K562 (cell line): ENCODE results near the gene MSN. TPM values are rescaled to one million over a fixed set of nuclear protein-coding genes. Genes with fewer than 3 reads are reported as not detected.
"Not testable (repeated sequence)": the region's sequence is repeated elsewhere in the genome, so short reads cannot be mapped to it uniquely, and the experiment has no call there.

ENCODE experiments used
- ATAC-seq: fragments of 200-7000 bp; cut with Tn5 transposase; 3 replicates; pipeline ENCODE4 v1.9.1; 2020; ENCODE audit warnings: moderate library complexity
- BruUV-seq: library from RNA; stranded (reverse); fragments of 400-500 nt; replicated peaks from 2 replicates; lab custom pipeline; 2021; lab: Mats Ljungman, UMichigan
- CTCF ChIA-PET: fragments of 300-600 bp; formaldehyde crosslinking; extraction: SDS; loops from one replicate; lab custom pipeline; 2021; ENCODE audit warnings: low intra/inter-chr PET ratio; lab: Yijun Ruan, JAX
- POLR2A ChIA-PET: fragments of 300-600, 350-650 bp; sonication (Branson Sonifier 250); formaldehyde crosslinking; extraction: SDS; loops from one replicate; lab custom pipeline; 2021; ENCODE audit warnings: antibody characterized with exemption, inconsistent platforms; lab: Yijun Ruan, JAX
- DNase-seq, 4 experiments: peaks; one replicate each; pipeline versions ENCODE4 v3.0.0 to v3.0.0-alpha.2; 2011 to 2018; ENCODE audit warnings: low spot score in 3 of 4, mixed read lengths in 3 of 4; ENCODE audit errors: extremely low read depth in 1 of 4
- FAIRE-seq: peaks from 2 replicates; lab custom pipeline; 2011; peaks lifted over from hg19 to GRCh38; lab: Jason Lieb, UNC
- H2AFZ ChIP-seq: 2 replicates; pipeline ENCODE4 v1.6.0; 2011; ENCODE audit warnings: low read depth, low read length, control low read depth, inconsistent platforms
- H3K27ac ChIP-seq: fragments of 200-600 bp; 3 replicates; pipeline ENCODE4 v1.8.0; 2011; ENCODE audit warnings: low read depth, mild to moderate bottlenecking, control low read depth, inconsistent platforms, low read length, moderate library complexity, mixed read lengths; ENCODE audit errors: extremely low read depth
- H3K27me3 ChIP-seq, 2 experiments: fragments of 300-600 bp in 1 of 2; 2 replicates in 1 of 2; 3 replicates in 1 of 2; pipeline versions ENCODE4 v1.6.0 to v1.8.0; 2011; ENCODE audit warnings: inconsistent platforms in 2 of 2, low read length in 2 of 2, mild to moderate bottlenecking in 1 of 2, mixed read lengths in 1 of 2, moderate library complexity in 1 of 2; ENCODE audit not compliant: control insufficient read depth in 2 of 2, insufficient read depth in 2 of 2
- H3K36me3 ChIP-seq: fragments of 300-600 bp; 3 replicates; pipeline ENCODE4 v1.8.0; 2011; ENCODE audit warnings: mild to moderate bottlenecking, low read length, inconsistent platforms; ENCODE audit not compliant: control insufficient read depth, insufficient read depth
- H3K4me1 ChIP-seq, 2 experiments: fragments of 200-600 bp in 1 of 2; replicated peaks in 1 of 2; 2 replicates in 1 of 2; 3 replicates in 1 of 2; pipeline versions ENCODE4 v1.5.1 to v1.8.0; 2011; ENCODE audit warnings: inconsistent platforms in 2 of 2, low read length in 2 of 2, mild to moderate bottlenecking in 1 of 2, mixed read lengths in 1 of 2, moderate library complexity in 1 of 2; ENCODE audit not compliant: control insufficient read depth in 2 of 2, insufficient read depth in 2 of 2
- H3K4me2 ChIP-seq: 2 replicates; pipeline ENCODE4 v1.6.1; 2011; ENCODE audit warnings: low read length, control low read depth, inconsistent platforms, mixed read lengths; ENCODE audit not compliant: insufficient read depth
- H3K4me3 ChIP-seq: fragments of 200-600 bp; sonication (generic), shearing (Covaris generic); 2 replicates; pipeline ENCODE4 v1.5.1; 2016; ENCODE audit warnings: control low read depth, inconsistent platforms
- H3K79me2 ChIP-seq: fragments of 200-600 bp; 3 replicates; pipeline ENCODE4 v1.8.0; 2011; ENCODE audit warnings: low read length, inconsistent platforms; ENCODE audit not compliant: control insufficient read depth, insufficient read depth
- H3K9ac ChIP-seq, 2 experiments: 2 replicates each; pipeline versions ENCODE4 v1.6.0 to v1.6.1; 2011; ENCODE audit warnings: low read depth in 2 of 2, low read length in 2 of 2, control low read depth in 1 of 2, inconsistent platforms in 1 of 2, mild to moderate bottlenecking in 1 of 2, mixed read lengths in 1 of 2; ENCODE audit not compliant: insufficient read depth in 1 of 2
- H3K9me1 ChIP-seq: one replicate; pipeline ENCODE4 v1.6.0; 2011; ENCODE audit warnings: inconsistent platforms, mild to moderate bottlenecking, low read length, moderate library complexity; ENCODE audit not compliant: control insufficient read depth, insufficient read depth
- H3K9me3 ChIP-seq: replicated peaks from 2 replicates; pipeline ENCODE4 v1.5.1; 2011; ENCODE audit warnings: low read depth, low read length, inconsistent platforms; ENCODE audit not compliant: control insufficient read depth, insufficient read depth
- H4K20me1 ChIP-seq: replicated peaks from 2 replicates; pipeline ENCODE4 v1.6.1; 2011; ENCODE audit warnings: low read length, inconsistent platforms, mixed read lengths; ENCODE audit not compliant: control insufficient read depth, insufficient read depth
- CTCF ChIP-seq, 3 experiments: IDR thresholded peaks in 2 of 3; conservative IDR thresholded peaks in 1 of 3; 2 replicates each; pipeline ENCODE4 v1.5.1; 2011 to 2012; ENCODE audit warnings: low read length in 3 of 3, mild to moderate bottlenecking in 3 of 3, control low read depth in 2 of 3, improper control_type of control experiment in 1 of 3, inconsistent platforms in 1 of 3, low read depth in 1 of 3, mixed read lengths in 1 of 3, moderate library complexity in 1 of 3; ENCODE audit not compliant: insufficient read depth in 2 of 3
- ZNF263 ChIP-seq: sonication (generic); formaldehyde crosslinking; IDR thresholded peaks from 2 replicates; pipeline ENCODE4 v1.8.0; 2022; ENCODE audit warnings: mild to moderate bottlenecking, missing genetic modification reagents, borderline replicate concordance
- WGBS: fragments of 100-300 bp; shearing (Covaris generic); methylation state at CpG from one replicate; pipeline ENCODE4 v1.1.6; 2016; ENCODE audit warnings: low coverage, mixed read lengths; ENCODE audit not compliant: insufficient coverage; ENCODE audit errors: missing lambda C conversion rate; 5-methylcytosine and 5-hydroxymethylcytosine counted together
- in situ Hi-C: fragments of 300-500 bp; cut with MboI; formaldehyde crosslinking; loops from 4 replicates; pipeline ENCODE4 v1.15.0; 2018; ENCODE audit warnings: inconsistent platforms, mixed read lengths
- intact Hi-C: fragments of 100-400 bp; cut with micrococcal nuclease; formaldehyde crosslinking; loops from 2 replicates; pipeline ENCODE4 v1.14.2; 2022
- polyA plus RNA-seq, 8 experiments: library from polyadenylated mRNA; depleted of rRNA in 4 of 8; stranded (reverse) in 5 of 8; unstranded in 3 of 8; fragments of >200 nt; fragmentation: Nextera tagmentation in 2 of 8; fragmentation: Illumina TruSeq in 1 of 8; extraction: Ambion mirVana in 2 of 8; extraction: Trizol in 1 of 8; gene quantifications; 2 replicates each; pipeline versions ENCODE4 v1.2.1 to v1.2.3, GENCODE V29; 2011 to 2014; ENCODE audit warnings: inconsistent platforms in 1 of 8, missing spikeins in 1 of 8
- total RNA-seq, 7 experiments: library from RNA; depleted of rRNA in 6 of 7; stranded (reverse); fragments of >200 nt in 6 of 7; fragmentation: Illumina TruSeq in 2 of 7; extraction: Trizol in 2 of 7; gene quantifications; 2 replicates each; pipeline versions ENCODE4 v1.2.1 to v1.2.3, GENCODE V29; 2011 to 2021; ENCODE audit warnings: low replicate concordance in 1 of 7

The MSN gene
- total and polyA plus RNA-seq, 9 of the 15 experiments (the other 6 are each of a cell fraction or from before 2014, with no cell fraction given): 128 to 486 (median 237) TPM

- peak in 1 of 4 experiments; percentile 1 for DNase-seq
- Histone ChIP-seq H3K79me2 (no peaks in the 10 kb centered on the region), H3K27me3 (no peaks in the 10 kb centered on the region), H3K4me3 (no peak overlapping the region), H2AFZ (no peak overlapping the region), H3K9me3 (no peaks in the 10 kb centered on the region), H3K4me1 (no peaks in the 10 kb centered on the region; a peak in 1 of 5 replicates), H3K9me1 (no peaks in the 10 kb centered on the region), H3K27ac (no peak overlapping the region), H3K36me3 (no peaks in the 10 kb centered on the region), H4K20me1 (no peaks in the 10 kb centered on the region), H3K9ac (no peak overlapping the region), H3K4me2 (no peak overlapping the region)
- CTCF ChIA-PET: no interaction called here
- no peak for TF ChIP-seq ZNF263 (CRISPR knock-in tag)
- TF ChIP-seq CTCF (IDR thresholded peaks at IDR 0.05 in 2 of 3, conservative IDR thresholded peaks at IDR 0.05 in 1 of 3; ENCODE audit: insufficient read depth in 2 of 3, low read depth in 1 of 3, low read length in 3 of 3): peak in 2 of 3 experiments; percentile 11 to 37; a peak in 2 of 6 replicates
- 0% methylated on average over 2 of the region's 2 CpGs for WGBS
- POLR2A ChIA-PET: interaction anchor here (1.0 kb wide), 1 partner anchor 10 kb away, joined by 4 read pairs; no protein-coding TSS in a partner anchor
- in situ Hi-C loops (no loop called here), intact Hi-C loops (no loop called here)
- no peak for FAIRE-seq
- no TSS peak for BruUV-seq
- no peak; the same call in 2 of the 3 replicates for ATAC-seq
Observed at GRCh38 chrX:65635822-65636221, 31.6 kb upstream of the MSN start.

DNA sequence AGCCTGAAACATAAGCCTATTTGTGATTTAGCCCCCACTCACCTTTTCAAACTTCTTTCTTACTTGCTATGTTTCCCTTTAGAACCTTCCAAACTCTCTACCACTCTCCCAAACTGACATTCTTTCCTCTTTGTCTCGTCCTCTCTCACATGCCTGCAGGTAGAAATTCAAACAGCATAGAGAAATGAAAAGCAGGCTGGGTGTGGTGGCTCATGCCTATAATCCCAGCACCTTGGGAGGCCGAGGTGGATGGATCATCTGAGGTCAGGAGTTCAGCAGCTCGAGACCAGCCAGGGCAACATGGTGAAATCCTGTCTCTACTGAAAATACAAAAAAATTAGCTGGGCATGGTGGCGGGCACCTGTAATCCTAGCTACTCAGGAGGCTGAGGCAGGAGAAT, 31.2 kb upstream of the MSN start:
- H3K9me3 ChIP-seq, H3K9me1 ChIP-seq, DNase-seq, in situ Hi-C loops, H3K27me3 ChIP-seq, FAIRE-seq, intact Hi-C loops, BruUV-seq, H3K4me1 ChIP-seq, H3K79me2 ChIP-seq, ATAC-seq, H3K4me2 ChIP-seq, CTCF ChIA-PET, H3K36me3 ChIP-seq, H2AFZ ChIP-seq, H4K20me1 ChIP-seq, H3K4me3 ChIP-seq, H3K9ac ChIP-seq, H3K27ac ChIP-seq: not testable (repeated sequence)
- POLR2A ChIA-PET: interaction anchor here (1.0 kb wide), 1 partner anchor 9 kb away, joined by 4 read pairs; no protein-coding TSS in a partner anchor
- WGBS: 19% methylated on average over 3 of the region's 4 CpGs
